HCEC 1CT (cell line): ENCODE data around the gene TTLL1.
"Not testable (repeated sequence)": the region's sequence is repeated elsewhere in the genome, so short reads cannot be mapped to it uniquely, and the experiment has no call there.

Experiments used
- DNase-seq: peaks from one replicate; pipeline ENCODE4 v3.0.0-alpha.2; 2017

The TTLL1 gene

GRCh38 chr22:43008921-43009320, 80.3 kb downstream of the TTLL1 start:
- no peak for DNase-seq

DNA sequence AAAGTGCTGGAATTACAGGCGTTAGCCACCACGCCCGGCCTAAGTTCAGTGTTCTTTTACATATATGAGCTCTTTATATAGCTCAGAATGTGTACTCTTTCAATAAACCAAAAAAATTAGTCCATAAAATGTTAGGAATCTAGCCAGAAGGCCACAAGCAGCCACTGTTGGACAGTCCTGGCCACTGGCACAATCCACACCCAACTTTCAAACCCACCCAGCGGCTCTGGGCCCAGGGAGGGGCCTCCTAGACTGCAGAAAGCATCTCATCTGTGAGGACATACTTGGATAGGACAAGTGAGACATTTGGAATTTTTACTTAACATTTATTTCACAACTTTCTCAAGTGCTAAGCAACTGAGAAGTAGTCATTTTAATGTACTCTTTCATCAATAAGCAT, 80.7 kb downstream of the TTLL1 start:
- no peak for DNase-seq

DNA sequence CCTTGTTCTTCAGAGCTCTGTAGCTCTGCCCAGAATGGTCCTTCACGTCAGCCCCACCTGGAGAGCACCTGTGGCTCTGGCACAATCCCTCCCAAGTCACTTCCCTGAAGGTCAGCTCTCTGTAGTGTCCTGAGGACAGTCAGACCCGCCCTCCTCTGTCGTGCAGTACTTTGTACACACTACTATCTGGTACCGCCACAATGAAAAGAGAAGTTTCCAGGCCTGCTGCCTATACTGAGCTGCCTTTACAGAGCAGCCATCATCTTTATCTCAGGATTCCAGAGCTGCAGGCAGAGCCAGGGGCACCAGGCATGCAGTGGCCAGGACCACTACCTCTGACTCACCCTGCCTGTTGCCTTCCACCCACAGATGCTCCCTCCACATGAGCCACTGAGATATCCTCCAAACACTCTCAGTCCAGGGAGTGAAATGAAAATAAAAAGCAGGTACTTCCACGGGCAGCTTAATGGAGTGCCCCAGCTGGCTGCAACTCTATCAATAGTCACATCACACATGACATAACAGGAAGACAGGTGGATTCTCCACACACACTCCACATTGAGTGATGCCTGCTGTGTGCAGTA, 81.6 kb downstream of the TTLL1 start:
- DNase-seq = peak; percentile 44

GRCh38 chr22:43006753-43007152, 82.4 kb downstream of the TTLL1 start:
- no peak for DNase-seq

DNA sequence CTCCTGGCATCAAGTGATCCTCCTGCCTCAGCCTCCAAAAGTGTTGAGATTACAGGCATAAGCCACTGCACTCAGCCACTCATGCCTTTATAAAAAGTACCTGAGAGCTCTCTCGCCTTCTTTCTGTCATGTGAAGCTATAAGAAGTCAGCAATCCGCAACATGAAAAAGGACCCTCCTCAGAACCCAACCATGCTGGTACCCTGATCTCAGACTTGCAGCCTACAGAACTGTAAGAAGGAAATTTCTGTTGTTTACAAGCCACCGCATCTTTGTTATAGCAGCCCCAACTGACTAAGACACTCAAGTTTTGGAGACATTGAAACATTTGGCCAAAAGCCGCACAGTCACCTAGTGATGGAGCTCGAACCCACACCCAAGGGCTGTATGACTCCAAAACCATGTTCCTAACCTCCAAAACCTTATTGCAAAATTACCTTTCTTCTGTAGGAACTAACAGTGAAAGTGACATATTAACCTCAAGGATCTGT, 83.1 kb downstream of the TTLL1 start:
- DNase-seq = no peak

DNA sequence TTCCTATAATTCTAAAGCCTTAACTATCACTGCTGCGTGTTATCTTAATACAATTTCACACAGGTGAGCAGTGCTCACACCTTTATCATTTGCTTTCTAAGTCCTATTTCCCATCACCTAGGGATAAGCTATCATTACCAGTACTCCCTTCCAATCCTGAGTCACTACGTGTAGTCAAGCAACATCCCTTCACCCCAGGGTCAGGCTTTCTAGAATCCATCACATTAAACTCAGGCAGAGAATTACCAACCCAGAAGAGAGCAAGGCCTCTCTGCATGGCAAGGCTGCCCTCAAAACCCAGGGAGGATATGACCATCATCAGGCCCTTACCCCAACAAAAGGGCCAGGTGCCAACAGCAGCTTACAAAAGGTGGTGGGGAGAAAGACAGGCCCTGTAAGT, 84.1 kb downstream of the TTLL1 start:
- DNase-seq = no peak

DNA sequence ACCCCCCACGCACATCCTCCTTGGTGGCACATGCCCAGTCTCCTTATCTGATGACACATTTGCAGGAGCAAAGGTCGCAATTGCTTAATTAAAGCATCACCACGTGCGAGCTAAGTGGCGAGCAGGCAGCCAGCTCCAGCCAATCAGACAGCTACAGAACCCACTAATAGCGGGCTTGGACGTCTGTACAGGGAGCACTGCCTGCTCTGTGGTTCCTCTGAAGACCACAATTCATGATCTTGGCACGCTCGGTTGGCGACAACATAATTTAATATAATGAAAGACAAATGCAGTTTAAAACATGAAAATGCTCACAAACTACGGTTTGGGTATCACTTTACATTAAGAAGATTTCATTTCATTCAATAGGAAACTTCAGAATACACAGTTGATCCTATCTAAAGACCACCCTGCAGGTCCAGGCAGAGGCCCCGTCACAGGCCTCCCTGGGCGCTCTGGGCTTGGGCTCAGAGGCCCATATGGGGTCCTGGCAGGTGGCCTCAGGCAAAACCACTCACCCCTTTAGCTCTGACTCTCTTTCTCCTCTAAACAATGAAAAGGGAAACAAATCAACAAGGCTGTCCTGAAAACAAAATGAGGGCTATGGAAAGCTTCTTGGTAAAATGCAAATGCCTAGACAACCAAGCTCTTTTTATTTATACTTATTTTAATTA, 84.7 kb downstream of the TTLL1 start:
- DNase-seq = no peak

DNA sequence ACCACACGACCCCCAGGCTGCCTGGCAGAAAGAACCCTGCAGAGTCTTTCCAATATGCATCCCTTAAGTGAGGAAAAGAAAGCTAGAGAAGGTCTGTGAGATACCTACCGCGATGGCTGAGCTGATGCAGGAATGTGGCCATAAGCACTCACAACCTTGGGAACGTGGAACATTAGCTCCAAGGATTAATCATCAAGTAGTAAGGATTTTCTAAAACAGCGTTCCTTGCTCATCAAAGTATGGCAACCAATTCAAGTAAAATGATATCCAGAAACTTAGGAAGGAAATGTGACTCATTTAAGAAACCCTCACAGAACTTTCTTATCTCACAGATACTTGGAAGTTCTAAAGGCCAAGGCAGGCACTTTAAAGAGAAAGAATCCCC, 87.0 kb downstream of the TTLL1 start:
- DNase-seq = peak; percentile 87

GRCh38 chr22:43001271-43002201, 87.7 kb downstream of the TTLL1 start:
- no peak for DNase-seq

- peak; percentile 58 for DNase-seq
Observed at GRCh38 chr22:43000441-43001175, 88.6 kb downstream of the TTLL1 start.

DNA sequence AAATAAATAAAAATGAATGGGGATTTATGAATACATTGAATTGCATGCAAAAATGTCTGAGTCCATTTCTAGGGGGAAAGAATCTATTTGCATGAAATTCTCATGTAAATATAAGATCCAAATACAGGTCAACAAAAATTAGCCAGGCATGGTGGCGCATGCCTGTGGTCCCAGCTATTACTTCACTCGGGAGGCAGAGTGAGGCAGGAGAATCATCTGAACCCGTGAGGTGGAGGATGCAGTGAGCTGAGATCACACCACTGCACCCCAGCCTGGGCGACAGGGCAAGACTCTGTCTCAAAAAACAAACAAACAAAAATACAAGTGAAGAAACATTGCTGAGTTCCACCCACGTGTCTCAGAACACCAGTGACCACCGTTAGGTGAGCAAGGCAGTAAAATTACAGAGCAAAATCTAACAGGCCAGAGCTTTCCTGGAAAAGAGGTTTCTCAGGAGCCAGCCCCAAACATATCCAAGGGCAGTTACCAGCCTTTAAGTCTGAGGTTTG, 91.6 kb downstream of the TTLL1 start:
- DNase-seq = no peak

DNA sequence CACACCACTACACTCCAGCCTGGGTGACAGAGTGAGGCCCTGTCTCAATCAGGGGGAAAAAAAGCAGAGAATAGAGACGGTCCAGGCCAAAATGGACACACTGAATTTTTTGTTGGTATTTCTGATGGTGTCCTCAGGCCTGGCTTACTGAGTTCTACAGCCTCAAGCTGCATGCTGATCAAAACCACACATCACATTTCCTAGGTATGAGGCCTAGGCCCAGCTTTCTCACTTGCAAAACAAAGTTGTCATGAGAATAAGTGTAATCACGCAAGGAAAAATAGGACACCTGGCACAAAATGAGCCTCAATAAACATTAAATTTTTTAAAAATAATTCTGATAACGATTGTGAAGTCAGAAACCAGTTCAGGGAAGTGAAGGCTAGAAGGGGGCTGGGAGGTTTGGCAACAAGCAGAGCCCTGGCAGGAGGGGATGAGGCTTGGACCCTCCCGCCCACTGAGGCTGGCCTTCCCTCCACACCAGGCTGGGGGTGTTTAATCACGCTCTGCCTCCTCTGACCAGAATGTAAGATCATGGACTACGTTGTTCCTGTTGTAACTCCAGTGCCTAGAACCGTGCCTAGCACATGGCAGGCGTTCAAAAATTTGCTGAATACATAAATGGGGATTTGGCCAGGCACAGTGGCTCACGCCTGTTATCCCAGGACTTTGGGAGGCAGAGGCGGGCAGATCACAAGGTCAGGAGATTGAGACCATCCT, 92.4 kb downstream of the TTLL1 start:
- DNase-seq = no peak

- not testable (repeated sequence) for DNase-seq
Observed at GRCh38 chr22:42995654-42996053, 93.5 kb downstream of the TTLL1 start.

- DNase-seq = peak; percentile 90
Observed at GRCh38 chr22:42994917-42995562, 94.2 kb downstream of the TTLL1 start.

DNA sequence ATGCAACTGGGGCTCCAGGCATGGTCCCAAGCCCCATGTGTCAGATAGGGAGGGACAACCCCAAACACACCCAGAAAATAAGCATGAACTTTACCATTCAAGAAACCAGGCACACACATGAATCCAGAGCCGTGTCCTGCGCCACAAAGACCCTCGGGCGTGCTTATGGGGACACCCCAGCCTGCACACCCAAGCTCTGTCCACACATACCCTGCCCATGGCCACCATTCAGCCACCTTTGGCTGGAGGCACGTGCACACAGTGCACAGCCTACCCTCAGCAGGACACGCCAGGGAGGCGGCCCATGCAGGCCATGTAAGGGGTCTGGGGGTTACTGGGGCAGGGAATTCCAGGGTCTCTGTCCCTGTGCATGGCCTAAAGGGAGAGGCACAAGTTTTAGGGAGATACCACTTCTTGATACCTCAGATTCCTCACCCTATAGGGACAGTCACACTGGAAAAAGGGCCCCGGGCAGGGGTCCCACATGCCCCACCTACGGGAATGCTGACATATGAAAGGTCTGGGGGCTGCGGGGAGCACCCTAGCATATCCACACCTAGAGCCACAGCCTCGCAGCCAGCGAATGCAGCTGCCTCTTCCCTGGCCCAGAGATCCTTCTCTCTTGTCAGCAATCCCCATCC, 94.8 kb downstream of the TTLL1 start:
- DNase-seq = no peak

DNA sequence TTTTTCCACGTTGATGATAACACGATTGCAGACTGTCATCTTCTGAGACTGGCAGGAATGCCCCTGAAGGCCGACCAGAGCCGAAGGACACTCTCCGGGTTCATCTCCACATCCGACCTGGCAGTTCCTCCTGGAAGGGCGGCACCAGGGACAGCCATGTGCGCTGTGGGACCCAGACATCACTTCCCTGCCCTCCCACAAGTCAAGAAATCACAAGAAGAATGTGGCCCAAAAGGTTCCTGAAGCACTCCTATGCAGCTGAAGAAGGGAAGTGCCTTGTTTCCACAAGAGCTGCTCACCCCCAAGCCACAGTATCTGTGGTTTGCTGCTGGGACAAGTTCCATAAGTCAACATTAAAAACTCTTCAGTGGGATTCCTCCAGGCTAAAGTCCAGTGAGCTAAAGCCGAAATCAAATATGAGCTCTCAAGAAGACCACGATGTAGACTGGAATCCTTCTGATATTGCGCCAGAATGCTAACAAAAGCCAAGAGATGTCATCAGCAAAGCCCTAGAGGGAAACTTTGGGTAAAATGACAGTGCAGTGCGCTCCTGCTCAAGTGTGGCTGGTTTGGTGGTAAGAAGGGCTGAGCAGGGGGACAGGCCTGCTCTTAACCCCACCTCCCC, 95.4 kb downstream of the TTLL1 start:
- DNase-seq = peak; percentile 36

GRCh38 chr22:42992886-42993479, 96.2 kb downstream of the TTLL1 start:
- no peak for DNase-seq

DNA sequence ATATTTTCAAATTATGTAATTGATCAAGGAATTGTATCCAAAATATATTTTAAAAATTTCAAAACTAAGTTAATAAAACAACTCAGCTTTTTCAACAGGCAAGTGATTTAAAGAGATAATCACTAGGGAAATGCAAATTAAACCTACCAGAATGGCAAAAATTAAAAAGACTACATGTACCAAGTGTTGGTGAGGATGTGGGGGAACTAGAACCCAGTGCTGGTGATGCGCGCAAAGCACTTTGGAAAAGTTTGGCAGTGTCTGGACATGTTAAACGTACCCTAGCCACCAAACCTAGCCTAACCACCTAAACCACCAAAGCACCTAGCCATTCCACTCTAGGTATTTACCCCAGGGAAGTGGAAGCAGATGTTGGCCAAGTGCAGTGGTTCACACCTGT, 97.1 kb downstream of the TTLL1 start:
- no peak for DNase-seq

GRCh38 chr22:42991010-42991651, 98.1 kb downstream of the TTLL1 start:
- DNase-seq = peak; percentile 94
